Endothelial cell of umbilical vein (primary cell): ENCODE results near the gene BMP2. TPM values are rescaled to one million over a fixed set of nuclear protein-coding genes. Genes with fewer than 3 reads are reported as not detected.

ENCODE experiments used
- BruUV-seq: library from RNA; stranded (reverse); fragments of 400-500 nt; replicated peaks from 2 replicates; lab custom pipeline; 2021; lab: Mats Ljungman, UMichigan
- CTCF ChIA-PET: fragments of 300-600, 350-600 bp; sonication (Branson Sonifier 250); formaldehyde crosslinking; loops from one replicate; lab custom pipeline; 2021; ENCODE audit warnings: antibody characterized with exemption, inconsistent platforms; lab: Charles Lee
- POLR2A ChIA-PET: fragments of 300-600, 350-600 bp; sonication (Branson Sonifier 250); formaldehyde crosslinking; loops from one replicate; lab custom pipeline; 2021; ENCODE audit warnings: antibody characterized with exemption, inconsistent platforms; lab: Charles Lee
- DNase-seq: peaks from one replicate; pipeline ENCODE4 v3.0.0-alpha.2; 2011; ENCODE audit warnings: low read depth, low spot score
- FAIRE-seq: peaks from 2 replicates; lab custom pipeline; 2011; peaks lifted over from hg19 to GRCh38; lab: Jason Lieb, UNC
- H2AFZ ChIP-seq: 2 replicates; pipeline ENCODE4 v1.6.0; 2012; ENCODE audit warnings: low read depth, low read length, control low read depth, inconsistent platforms
- H3K27ac ChIP-seq: 2 replicates; pipeline ENCODE4 v1.5.1; 2011; ENCODE audit warnings: low read depth, mild to moderate bottlenecking, control low read depth, low read length, moderate library complexity; ENCODE audit not compliant: insufficient read depth
- H3K27me3 ChIP-seq, 2 experiments: 2 replicates each; pipeline versions ENCODE4 v1.6.0 to v1.6.1; 2011; ENCODE audit warnings: low read length in 2 of 2, mixed read lengths in 1 of 2; ENCODE audit not compliant: control insufficient read depth in 2 of 2, insufficient read depth in 2 of 2
- H3K36me3 ChIP-seq, 2 experiments: 2 replicates in 1 of 2; 3 replicates in 1 of 2; pipeline ENCODE4 v1.5.1; 2011; ENCODE audit warnings: low read length in 2 of 2, mild to moderate bottlenecking in 1 of 2, moderate library complexity in 1 of 2; ENCODE audit not compliant: control insufficient read depth in 2 of 2, insufficient read depth in 2 of 2; ENCODE audit errors: extremely low read depth in 1 of 2
- H3K4me1 ChIP-seq: 3 replicates; pipeline ENCODE4 v1.5.1; 2011; ENCODE audit warnings: mild to moderate bottlenecking, low read length; ENCODE audit not compliant: control insufficient read depth, insufficient read depth; ENCODE audit errors: extremely low read depth
- H3K4me2 ChIP-seq: 2 replicates; pipeline ENCODE4 v1.6.1; 2011; ENCODE audit warnings: low read length, control low read depth, mixed read lengths; ENCODE audit not compliant: insufficient read depth
- H3K4me3 ChIP-seq, 3 experiments: fragments of 200-600 bp in 1 of 3; sonication (generic), shearing (Covaris generic) in 1 of 3; replicated peaks in 1 of 3; 2 replicates each; pipeline ENCODE4 v1.5.1; 2011 to 2016; ENCODE audit warnings: control low read depth in 3 of 3, low read length in 3 of 3, mild to moderate bottlenecking in 2 of 3, inconsistent platforms in 1 of 3, low read depth in 1 of 3, moderate library complexity in 1 of 3; ENCODE audit not compliant: insufficient read depth in 1 of 3
- H3K79me2 ChIP-seq: 2 replicates; pipeline ENCODE4 v1.6.0; 2012; ENCODE audit warnings: low read length, inconsistent platforms; ENCODE audit not compliant: control insufficient read depth, insufficient read depth
- H3K9ac ChIP-seq: replicated peaks from 2 replicates; pipeline ENCODE3; 2011; ENCODE audit warnings: low read length, control low read depth; ENCODE audit not compliant: insufficient read depth; ENCODE audit errors: extremely low read depth
- H3K9me1 ChIP-seq: replicated peaks from 3 replicates; pipeline ENCODE4 v1.6.0; 2011; ENCODE audit warnings: mild to moderate bottlenecking, low read length; ENCODE audit not compliant: control insufficient read depth, insufficient read depth; ENCODE audit errors: extremely low read depth
- H3K9me3 ChIP-seq: replicated peaks from 2 replicates; pipeline ENCODE4 v1.5.1; 2012; ENCODE audit warnings: low read length, inconsistent platforms; ENCODE audit not compliant: control insufficient read depth, insufficient read depth
- H4K20me1 ChIP-seq: replicated peaks from 2 replicates; pipeline ENCODE3; 2011; ENCODE audit warnings: mild to moderate bottlenecking, low read length; ENCODE audit not compliant: control insufficient read depth, insufficient read depth; ENCODE audit errors: extremely low read depth
- CTCF ChIP-seq, 2 donors: IDR thresholded peaks; 1 replicate in 1 of 2; 2 replicates in 1 of 2; pipeline ENCODE4 v1.5.1; 2011; ENCODE audit warnings: low read length in 2 of 2, mild to moderate bottlenecking in 2 of 2, moderate library complexity in 2 of 2, control low read depth in 1 of 2, inconsistent platforms in 1 of 2, low read depth in 1 of 2; ENCODE audit not compliant: insufficient read depth in 1 of 2; ENCODE audit errors: extremely low read depth in 1 of 2
- EZH2 ChIP-seq: IDR thresholded peaks from 2 replicates; pipeline ENCODE4 v1.6.1; 2012; ENCODE audit warnings: borderline replicate concordance, low read depth, mild to moderate bottlenecking, moderate library complexity, low read length, inconsistent platforms; ENCODE audit not compliant: severe bottlenecking
- FOS ChIP-seq: IDR thresholded peaks from 2 replicates; pipeline ENCODE4 v1.6.1; 2011; ENCODE audit warnings: mild to moderate bottlenecking, low read length, moderate library complexity, borderline replicate concordance; ENCODE audit not compliant: insufficient read depth
- dilution Hi-C: fragments of 300-500 bp; cut with MboI; formaldehyde crosslinking; loops from one replicate; pipeline ENCODE4 v1.15.0; 2019; ENCODE audit warnings: low sequenced_read_pairs; ENCODE audit not compliant: extremely low pct_ligation_motif_present
- intact Hi-C: fragments of 100-400 bp; cut with micrococcal nuclease; formaldehyde crosslinking; loops from one replicate; pipeline ENCODE4 v1.10.0; 2022
- polyA plus RNA-seq, 4 experiments: library from polyadenylated mRNA; depleted of rRNA in 3 of 4; stranded (reverse) in 3 of 4; unstranded in 1 of 4; fragments of >200 nt; gene quantifications; 2 replicates each; pipeline versions ENCODE4 v1.2.1 to v1.2.3, GENCODE V29; 2011 to 2012; ENCODE audit warnings: missing spikeins in 1 of 4
- total RNA-seq: library from RNA; stranded (reverse); gene quantifications from 2 replicates; pipeline ENCODE4 v1.2.3, GENCODE V29; 2021

Gene BMP2
- total and polyA plus RNA-seq, 2 donors (not counting 3 experiments of a cell fraction or from before 2014, with no cell fraction given) = 7.1 to 15.7 TPM

- dilution Hi-C loops (no loop called here), intact Hi-C loops (loop anchor here (1.0 to 2.0 kb wide), 5 partner anchors 54 to 641 kb away; no protein-coding TSS in a partner anchor)
- Histone ChIP-seq H3K79me2 (no peaks in the 10 kb centered on the region), H3K36me3 (no peaks in the 10 kb centered on the region), H3K9ac (no peak overlapping the region), H3K4me3 (no peak overlapping the region), H3K9me1 (no peaks in the 10 kb centered on the region), H2AFZ (no peak overlapping the region), H3K9me3 (no peaks in the 10 kb centered on the region), H3K27me3 (peaks cover 0 to 2% of the 10 kb centered on the region in 2 experiments), H3K27ac (no peak overlapping the region), H3K4me2 (no peak overlapping the region), H3K4me1 (no peaks in the 10 kb centered on the region), H4K20me1 (no peaks in the 10 kb centered on the region)
- DNase-seq = peak; percentile 46
- POLR2A ChIA-PET = no interaction called here
- FAIRE-seq = peak; percentile 56
- TF ChIP-seq EZH2 (no peak), CTCF (IDR thresholded peaks at IDR 0.05; ENCODE audit: extremely low read depth in 1 of 2, insufficient read depth in 1 of 2, low read depth in 1 of 2, low read length in 2 of 2) (peak; percentile 16 to 27)
- CTCF ChIA-PET = interaction anchor here (0.6 to 2.5 kb wide), 21 partner anchors 8 to 1117 kb away, joined by 3 to 27 read pairs (median 3); no protein-coding TSS in a partner anchor
- no TSS peak for BruUV-seq
These were observed 52.1 kb downstream of the BMP2 start for GRCh38 chr20:6819599-6819998.

GRCh38 chr20:6824401-6824800, 56.9 kb downstream of the BMP2 start:
- H3K27ac ChIP-seq = no peak overlapping the region
- intact Hi-C loops = loop anchor here (10.0 kb wide), 2 partner anchors 680 to 1900 kb away; no protein-coding TSS in a partner anchor
- TF ChIP-seq FOS = no peak
- no peak overlapping the region for H3K4me3 ChIP-seq
- no TSS peak for BruUV-seq
- H3K9me3 ChIP-seq = no peaks in the 10 kb centered on the region
- H2AFZ ChIP-seq = no peak overlapping the region
- no peak overlapping the region for H3K9ac ChIP-seq
- no peaks in the 10 kb centered on the region for H3K36me3 ChIP-seq
- FAIRE-seq = no peak
- H3K79me2 ChIP-seq = no peaks in the 10 kb centered on the region
- ChIA-PET CTCF (interaction anchor here (1.2 to 2.2 kb wide), 4 partner anchors 187 to 1102 kb away, joined by 3 to 6 read pairs (median 4); no protein-coding TSS in a partner anchor), POLR2A (no interaction called here)
- DNase-seq = no peak
- H3K4me2 ChIP-seq = no peak overlapping the region
- H3K4me1 ChIP-seq = no peaks in the 10 kb centered on the region
- H3K27me3 ChIP-seq = no peaks in the 10 kb centered on the region
- dilution Hi-C loops = no loop called here
- H4K20me1 ChIP-seq = no peaks in the 10 kb centered on the region
- no peaks in the 10 kb centered on the region for H3K9me1 ChIP-seq
